ENCODE measurements around the gene GTF2IRD1.

Gene GTF2IRD1

GRCh38 chr7:74570533-74571156 lies 116.9 kb downstream of the GTF2IRD1 start:
- no peak for DNase-seq

GRCh38 chr7:74572301-74572979 lies 118.7 kb downstream of the GTF2IRD1 start:
- DNase-seq = peak; percentile 91

GRCh38 chr7:74573512-74573911 lies 119.8 kb downstream of the GTF2IRD1 start:
- no peak for DNase-seq

- DNase-seq = peak; percentile 66
These were observed 121.5 kb downstream of the GTF2IRD1 start for GRCh38 chr7:74575083-74575784.

GRCh38 chr7:74575811-74576210 lies 122.1 kb downstream of the GTF2IRD1 start:
- no peak for DNase-seq

GRCh38 chr7:74579800-74580685 lies 126.3 kb downstream of the GTF2IRD1 start:
- no peak for DNase-seq

GRCh38 chr7:74581916-74582440 lies 128.3 kb downstream of the GTF2IRD1 start:
- no peak for DNase-seq

- DNase-seq = no peak
These were observed 128.8 kb downstream of the GTF2IRD1 start for GRCh38 chr7:74582447-74583039.

GRCh38 chr7:74583630-74584029 lies 129.9 kb downstream of the GTF2IRD1 start:
- no peak for DNase-seq

- no peak for DNase-seq
These were observed 130.7 kb downstream of the GTF2IRD1 start for GRCh38 chr7:74584160-74584954.

GRCh38 chr7:74585844-74586243 lies 132.1 kb downstream of the GTF2IRD1 start:
- no peak for DNase-seq

- DNase-seq = no peak
These were observed 132.8 kb downstream of the GTF2IRD1 start for GRCh38 chr7:74586258-74587175.

- DNase-seq = peak; percentile 68
These were observed 133.9 kb downstream of the GTF2IRD1 start for GRCh38 chr7:74587435-74588126.

- no peak for DNase-seq
These were observed 137.1 kb downstream of the GTF2IRD1 start for GRCh38 chr7:74590813-74591212.

GRCh38 chr7:74598558-74598957 lies 144.9 kb downstream of the GTF2IRD1 start:
- DNase-seq = no peak

- DNase-seq = no peak
These were observed 145.5 kb downstream of the GTF2IRD1 start for GRCh38 chr7:74599244-74599643.

GRCh38 chr7:74604326-74605020 lies 150.8 kb downstream of the GTF2IRD1 start:
- no peak for DNase-seq

GRCh38 chr7:74606101-74606908 lies 152.6 kb downstream of the GTF2IRD1 start:
- peak; percentile 94 for DNase-seq

Measured in DMS 273 treated with DMSO at 0.1 percent for 48 hours (cell line).